Right lung (tissue), 10 donors: ENCODE results near the gene ZNF121. TPM values are rescaled to one million over a fixed set of nuclear protein-coding genes. Genes with fewer than 3 reads are reported as not detected.
A peak's percentile ranks its signal among the peaks of the same experiment; 100 is the strongest.
"Not testable (repeated sequence)": the region's sequence is repeated elsewhere in the genome, so short reads cannot be mapped to it uniquely, and the experiment has no call there.

Experiments used
- DNase-seq, 2 donors: peaks; one replicate each; pipeline ENCODE4 v3.0.0-alpha.2; 2013
- long read RNA-seq, 8 donors: transcript quantifications; one replicate each; lab custom pipeline, GENCODE V29; 2026
- polyA plus RNA-seq, 5 donors: library from polyadenylated mRNA; unstranded; fragments of 120-200 nt; gene quantifications; one replicate each; pipeline versions ENCODE4 v1.2.1 to v1.2.3, GENCODE V29; 2013; ENCODE audit warnings: inconsistent platforms in 1 of 5, low replicate concordance in 1 of 5; ENCODE audit not compliant: insufficient read length in 5 of 5, insufficient read depth in 1 of 5

The ZNF121 gene
- 10 to 100 TPM; 16.6 to 33.7 (median 27.0) TPM for polyA plus RNA-seq
- long read RNA-seq, donor 1, transcript ZNF121-201 (4 exons, 1,563 nt), result major isoform, 5 of 28 reads
- long read RNA-seq, donor 1, partial matches to known transcripts, result 23 of 28 reads
- long read RNA-seq, donor 1, other reads (novel, unspliced or antisense), result 0 of 28 reads
- long read RNA-seq, donor 2, partial matches to known transcripts, result 6 of 7 reads
- long read RNA-seq, donor 2, other reads (novel, unspliced or antisense), result 0 of 7 reads
- long read RNA-seq, donor 3, transcript ZNF121-201 (4 exons, 1,563 nt), result major isoform, 6 of 40 reads
- long read RNA-seq, donor 3, partial matches to known transcripts, result 34 of 40 reads
- long read RNA-seq, donor 3, other reads (novel, unspliced or antisense), result 0 of 40 reads
- long read RNA-seq, donor 4, partial matches to known transcripts, result 0 of 1 reads
- long read RNA-seq, donor 4, other reads (novel, unspliced or antisense), result 0 of 1 reads
- long read RNA-seq, donor 5, transcript ZNF121-201 (4 exons, 1,563 nt), result major isoform, 5 of 22 reads
- long read RNA-seq, donor 5, partial matches to known transcripts, result 17 of 22 reads
- long read RNA-seq, donor 5, other reads (novel, unspliced or antisense), result 0 of 22 reads
- long read RNA-seq, donor 6, result 0 reads
- long read RNA-seq, donor 7, result 0 reads
- long read RNA-seq, donor 8, result 0 reads

GRCh38 chr19:9584073-9584833, at the start of gene ZNF121:
TSS of gene ZNF121 (minus strand) at chr19:9584504. CDS start at chr19:9568097, 16,407 bp downstream.
- peak; percentile 88 to 90 for DNase-seq

- DNase-seq, result no peak
Measured at GRCh38 chr19:9627856-9628255, 43.6 kb upstream of the ZNF121 start.

- DNase-seq, result no peak
Measured at GRCh38 chr19:9622531-9622930, 38.2 kb upstream of the ZNF121 start.

GRCh38 chr19:9621156-9622037, 37.1 kb upstream of the ZNF121 start, which contains the start of gene ZNF561:
TSS of gene ZNF561 (minus strand) at chr19:9621232. CDS start at chr19:9619456, 1,776 bp downstream.
- DNase-seq, result peak; percentile 90 to 91

GRCh38 chr19:9620842-9621155, 36.5 kb upstream of the ZNF121 start:
- DNase-seq, result no peak

- no peak for DNase-seq
Measured at GRCh38 chr19:9615844-9616243, 31.5 kb upstream of the ZNF121 start.

- no peak for DNase-seq
Measured at GRCh38 chr19:9610484-9611113, 26.3 kb upstream of the ZNF121 start.

GRCh38 chr19:9608912-9609311, 24.6 kb upstream of the ZNF121 start:
- no peak for DNase-seq

GRCh38 chr19:9597027-9597426, 12.7 kb upstream of the ZNF121 start:
- no peak for DNase-seq

- DNase-seq, result peak; percentile 24 to 30
Measured at GRCh38 chr19:9586764-9587163, 2.5 kb upstream of the ZNF121 start.

- not testable (repeated sequence) for DNase-seq
Measured at GRCh38 chr19:9582081-9582725, 2.1 kb downstream of the ZNF121 start.

GRCh38 chr19:9580728-9581127, 3.6 kb downstream of the ZNF121 start:
- DNase-seq, result no peak

GRCh38 chr19:9570255-9570654, 14.0 kb downstream of the ZNF121 start:
- DNase-seq, result no peak

GRCh38 chr19:9566729-9567128, 17.6 kb downstream of the ZNF121 start:
- no peak for DNase-seq

GRCh38 chr19:9565900-9566705, 18.2 kb downstream of the ZNF121 start:
- DNase-seq, result no peak

- no peak for DNase-seq
Measured at GRCh38 chr19:9552536-9553274, 31.6 kb downstream of the ZNF121 start.

- DNase-seq, result no peak
Measured at GRCh38 chr19:9547870-9548269, 36.4 kb downstream of the ZNF121 start.

- not testable (repeated sequence) for DNase-seq
Measured at GRCh38 chr19:9541281-9541680, 43.0 kb downstream of the ZNF121 start.

- DNase-seq, result not testable (repeated sequence)
Measured at GRCh38 chr19:9539921-9540320, 44.4 kb downstream of the ZNF121 start.
